Lung (tissue), 12 donors: ENCODE results near the gene ASB15. TPM values are rescaled to one million over a fixed set of nuclear protein-coding genes. Genes with fewer than 3 reads are reported as not detected.

ENCODE experiments used
- ATAC-seq: fragments of 200-7000 bp; cut with Tn5 transposase; one replicate; pipeline ENCODE4 v1.9.1; 2020; ENCODE audit warnings: moderate number of reproducible peaks; ENCODE audit not compliant: insufficient read depth, low FRiP score
- DNase-seq, 3 donors: peaks; one replicate each; pipeline ENCODE4 v3.0.0-alpha.2; 2013 to 2017
- H3K27ac ChIP-seq, 2 donors: one replicate each; pipeline ENCODE4 v1.5.1; 2013; ENCODE audit warnings: mild to moderate bottlenecking in 2 of 2, moderate library complexity in 2 of 2, control low read depth in 1 of 2, inconsistent platforms in 1 of 2, low read depth in 1 of 2, low read length in 1 of 2
- H3K27me3 ChIP-seq, 3 donors: one replicate each; pipeline ENCODE4 v1.5.1; 2013; ENCODE audit warnings: low read length in 2 of 3; ENCODE audit not compliant: control insufficient read depth in 3 of 3, insufficient read depth in 3 of 3
- H3K36me3 ChIP-seq, 4 donors: one replicate each; pipeline ENCODE4 v1.5.1; 2013; ENCODE audit warnings: low read length in 4 of 4, mild to moderate bottlenecking in 1 of 4, moderate library complexity in 1 of 4; ENCODE audit not compliant: control insufficient read depth in 4 of 4, insufficient read depth in 4 of 4
- H3K4me1 ChIP-seq, 5 donors: one replicate each; pipeline ENCODE4 v1.5.1; 2013; ENCODE audit warnings: low read length in 5 of 5, mild to moderate bottlenecking in 2 of 5, moderate library complexity in 1 of 5; ENCODE audit not compliant: control insufficient read depth in 5 of 5, insufficient read depth in 5 of 5
- H3K4me3 ChIP-seq: one replicate; pipeline ENCODE4 v1.5.1; 2013; ENCODE audit warnings: mild to moderate bottlenecking, control low read depth, moderate library complexity
- H3K9ac ChIP-seq, 2 donors: one replicate each; pipeline ENCODE4 v1.5.1; 2013; ENCODE audit warnings: low read length in 2 of 2, control low read depth in 1 of 2; ENCODE audit not compliant: insufficient read depth in 1 of 2
- H3K9me3 ChIP-seq, 4 donors: one replicate each; pipeline ENCODE4 v1.5.1; 2013; ENCODE audit warnings: low read length in 3 of 4, mild to moderate bottlenecking in 1 of 4, moderate library complexity in 1 of 4; ENCODE audit not compliant: control insufficient read depth in 4 of 4, insufficient read depth in 3 of 4
- WGBS, 2 donors: extraction: QIAGEN DNeasy Blood & Tissue Kit; methylation state at CpG; one replicate each; pipeline ENCODE4 v1.1.7; 2013; 5-methylcytosine and 5-hydroxymethylcytosine counted together
- polyA plus RNA-seq, 2 donors: library from polyadenylated mRNA; stranded (reverse); fragments of 200-250 nt; gene quantifications; one replicate each; pipeline ENCODE4 v1.2.1, GENCODE V29; 2013
- total RNA-seq, 2 donors: library from RNA; depleted of rRNA in 1 of 2; stranded (reverse); fragments of >200 nt in 1 of 2; gene quantifications; one replicate each; pipeline ENCODE4 v1.2.1, GENCODE V29; 2014 to 2021
- TF ChIP-seq, protein P1 (sequence below): IDR thresholded peaks from 2 replicates; pipeline ENCODE4 v1.5.1; 2012; ENCODE audit warnings: mild to moderate bottlenecking; ENCODE audit errors: control extremely low read depth, extremely low read depth
- donor health status: control.
- donor health status: control.
- donor health status: Bipolar disorder and iron deficiency.
- donor health status: healthy.
- donor health status: DM: yes; HTN: yes; CAD: no.

The ASB15 gene
- total and polyA plus RNA-seq, 4 donors = not detected

GRCh38 chr7:123615344-123615743 lies 13.7 kb downstream of the ASB15 start:
- TF ChIP-seq, protein P1, sequence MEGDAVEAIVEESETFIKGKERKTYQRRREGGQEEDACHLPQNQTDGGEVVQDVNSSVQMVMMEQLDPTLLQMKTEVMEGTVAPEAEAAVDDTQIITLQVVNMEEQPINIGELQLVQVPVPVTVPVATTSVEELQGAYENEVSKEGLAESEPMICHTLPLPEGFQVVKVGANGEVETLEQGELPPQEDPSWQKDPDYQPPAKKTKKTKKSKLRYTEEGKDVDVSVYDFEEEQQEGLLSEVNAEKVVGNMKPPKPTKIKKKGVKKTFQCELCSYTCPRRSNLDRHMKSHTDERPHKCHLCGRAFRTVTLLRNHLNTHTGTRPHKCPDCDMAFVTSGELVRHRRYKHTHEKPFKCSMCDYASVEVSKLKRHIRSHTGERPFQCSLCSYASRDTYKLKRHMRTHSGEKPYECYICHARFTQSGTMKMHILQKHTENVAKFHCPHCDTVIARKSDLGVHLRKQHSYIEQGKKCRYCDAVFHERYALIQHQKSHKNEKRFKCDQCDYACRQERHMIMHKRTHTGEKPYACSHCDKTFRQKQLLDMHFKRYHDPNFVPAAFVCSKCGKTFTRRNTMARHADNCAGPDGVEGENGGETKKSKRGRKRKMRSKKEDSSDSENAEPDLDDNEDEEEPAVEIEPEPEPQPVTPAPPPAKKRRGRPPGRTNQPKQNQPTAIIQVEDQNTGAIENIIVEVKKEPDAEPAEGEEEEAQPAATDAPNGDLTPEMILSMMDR = no peak
- WGBS, 2 donors = 45 to 63% methylated on average over 2 of the region's 2 CpGs
- Histone ChIP-seq H3K4me1 (peaks cover 0 to 3% (median 0%) of the 10 kb centered on the region in 5 donors), H3K27ac (no peak overlapping the region), H3K27me3 (no peaks in the 10 kb centered on the region), H3K36me3 (no peaks in the 10 kb centered on the region), H3K9ac (no peak overlapping the region), H3K9me3 (no peaks in the 10 kb centered on the region), H3K4me3 (no peak overlapping the region)
- ATAC-seq (peak; percentile 29), DNase-seq (peak; percentile 18 to 68 (median 63))

DNA sequence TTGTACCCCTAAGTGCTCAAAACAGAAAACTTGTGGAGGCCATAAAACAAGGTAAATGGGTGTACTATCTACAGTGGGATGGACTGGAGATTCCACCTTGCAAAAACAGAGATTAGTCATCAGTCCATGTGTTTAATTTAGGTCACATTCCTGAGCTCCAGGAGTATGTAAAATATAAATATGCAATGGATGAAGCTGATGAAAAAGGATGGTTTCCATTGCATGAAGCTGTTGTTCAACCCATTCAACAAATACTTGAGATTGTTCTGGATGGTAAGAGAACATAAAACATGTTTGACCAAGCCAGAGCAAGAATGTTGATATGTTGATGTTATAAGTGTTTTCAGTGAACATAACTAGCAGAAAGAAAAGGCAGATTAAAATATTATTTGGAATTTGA lies 14.6 kb downstream of the ASB15 start:
- TF ChIP-seq, protein P1 = no peak
- H3K36me3 ChIP-seq = no peaks in the 10 kb centered on the region
- peaks cover 0 to 3% (median 0%) of the 10 kb centered on the region in 5 donors for H3K4me1 ChIP-seq
- no peak overlapping the region for H3K9ac ChIP-seq
- H3K27me3 ChIP-seq = no peaks in the 10 kb centered on the region
- ATAC-seq = no peak
- H3K9me3 ChIP-seq = no peaks in the 10 kb centered on the region
- no peak for DNase-seq
- H3K4me3 ChIP-seq = no peak overlapping the region
- no peak overlapping the region for H3K27ac ChIP-seq

GRCh38 chr7:123621707-123622106 lies 20.1 kb downstream of the ASB15 start:
- peaks cover 0 to 2% (median 0%) of the 10 kb centered on the region in 4 donors for H3K9me3 ChIP-seq
- no peaks in the 10 kb centered on the region for H3K36me3 ChIP-seq
- H3K9ac ChIP-seq = no peak overlapping the region
- no peaks in the 10 kb centered on the region for H3K4me1 ChIP-seq
- H3K27me3 ChIP-seq = no peaks in the 10 kb centered on the region
- 87 to 88% methylated on average over 4 of the region's 4 CpGs for WGBS, 2 donors
- peak overlapping the region in 1 of 2 donors; percentile 4 for H3K27ac ChIP-seq
- no peak for ATAC-seq
- DNase-seq = no peak
- no peak overlapping the region for H3K4me3 ChIP-seq
- TF ChIP-seq, protein P1 = no peak
